Measurements from ENCODE around the gene GRB2.
"Not testable (repeated sequence)": the region's sequence is repeated elsewhere in the genome, so short reads cannot be mapped to it uniquely, and the experiment has no call there.

Gene GRB2

GRCh38 chr17:75405365-75406221 is at the start of gene GRB2:
GRB2 (minus strand) TSS chr17:75405678; CDS start chr17:75393628, 12,050 bp downstream.
- Histone ChIP-seq H3K27ac (ENCODE audit: low read depth, low read length) (peak within 1 kb of the TSS; percentile 92), H3K27me3 (ENCODE audit: control insufficient read depth in 5 of 5, insufficient read depth in 4 of 5, low read length in 5 of 5) (no peaks in the 10 kb centered on the region), H3K9me3 (ENCODE audit: control insufficient read depth in 5 of 5, low read length in 5 of 5) (no peaks in the 10 kb centered on the region), H3K4me3 (ENCODE audit: low read depth in 1 of 5, low read length in 5 of 5) (peak within 1 kb of the TSS; percentile 82 to 95 (median 95)), H3K36me3 (ENCODE audit: control insufficient read depth in 5 of 5, insufficient read depth in 5 of 5, low read length in 5 of 5) (no peaks in the 10 kb centered on the region), H3K9ac (ENCODE audit: low read length in 5 of 5) (peak within 1 kb of the TSS; percentile 84 to 97 (median 95)), H3K4me1 (ENCODE audit: control insufficient read depth in 5 of 5, insufficient read depth in 5 of 5, low read length in 5 of 5) (peaks cover 4 to 37% (median 31%) of the 10 kb centered on the region in 5 donors)

GRCh38 chr17:75454672-75455071 is 49.2 kb upstream of the GRB2 start:
- H3K27ac ChIP-seq (ENCODE audit: low read depth, low read length); H3K4me3 ChIP-seq (ENCODE audit: low read depth in 1 of 5, low read length in 5 of 5); H3K9ac ChIP-seq (ENCODE audit: low read length in 5 of 5); H3K27me3 ChIP-seq (ENCODE audit: control insufficient read depth in 5 of 5, insufficient read depth in 4 of 5, low read length in 5 of 5); H3K36me3 ChIP-seq (ENCODE audit: control insufficient read depth in 5 of 5, insufficient read depth in 5 of 5, low read length in 5 of 5); H3K9me3 ChIP-seq (ENCODE audit: control insufficient read depth in 5 of 5, low read length in 5 of 5): not testable (repeated sequence)
- H3K4me1 ChIP-seq (ENCODE audit: control insufficient read depth in 5 of 5, insufficient read depth in 5 of 5, low read length in 5 of 5): peaks cover 7 to 38% (median 34%) of the 10 kb centered on the region in 5 donors

GRCh38 chr17:75454193-75454592 is 48.7 kb upstream of the GRB2 start:
- Histone ChIP-seq H3K9me3 (ENCODE audit: control insufficient read depth in 5 of 5, low read length in 5 of 5) (no peaks in the 10 kb centered on the region), H3K27me3 (ENCODE audit: control insufficient read depth in 5 of 5, insufficient read depth in 4 of 5, low read length in 5 of 5) (no peaks in the 10 kb centered on the region), H3K4me3 (ENCODE audit: low read depth in 1 of 5, low read length in 5 of 5) (no peak overlapping the region), H3K36me3 (ENCODE audit: control insufficient read depth in 5 of 5, insufficient read depth in 5 of 5, low read length in 5 of 5) (no peaks in the 10 kb centered on the region), H3K9ac (ENCODE audit: low read length in 5 of 5) (no peak overlapping the region), H3K27ac (ENCODE audit: low read depth, low read length) (no peak overlapping the region), H3K4me1 (ENCODE audit: control insufficient read depth in 5 of 5, insufficient read depth in 5 of 5, low read length in 5 of 5) (peaks cover 5 to 33% (median 29%) of the 10 kb centered on the region in 5 donors)

GRCh38 chr17:75450270-75450669 is 44.8 kb upstream of the GRB2 start:
- H3K4me3 ChIP-seq (ENCODE audit: low read depth in 1 of 5, low read length in 5 of 5): no peak overlapping the region
- no peaks in the 10 kb centered on the region for H3K9me3 ChIP-seq (ENCODE audit: control insufficient read depth in 5 of 5, low read length in 5 of 5)
- no peak overlapping the region for H3K9ac ChIP-seq (ENCODE audit: low read length in 5 of 5)

GRCh38 chr17:75447951-75448856 is 42.7 kb upstream of the GRB2 start:
- no peaks in the 10 kb centered on the region for H3K36me3 ChIP-seq (ENCODE audit: control insufficient read depth in 5 of 5, insufficient read depth in 5 of 5, low read length in 5 of 5)
- H3K9me3 ChIP-seq (ENCODE audit: control insufficient read depth in 5 of 5, low read length in 5 of 5): no peaks in the 10 kb centered on the region
- peaks cover 0 to 7% (median 3%) of the 10 kb centered on the region in 5 donors for H3K4me1 ChIP-seq (ENCODE audit: control insufficient read depth in 5 of 5, insufficient read depth in 5 of 5, low read length in 5 of 5)
- H3K4me3 ChIP-seq (ENCODE audit: low read depth in 1 of 5, low read length in 5 of 5): no peak overlapping the region
- no peak overlapping the region for H3K27ac ChIP-seq (ENCODE audit: low read depth, low read length)
- H3K27me3 ChIP-seq (ENCODE audit: control insufficient read depth in 5 of 5, insufficient read depth in 4 of 5, low read length in 5 of 5): no peaks in the 10 kb centered on the region
- H3K9ac ChIP-seq (ENCODE audit: low read length in 5 of 5): peak overlapping the region in 1 of 5 donors; percentile 11

More at GRCh38 chr17:75450270-75450669, 44.8 kb upstream of the GRB2 start:
- no peaks in the 10 kb centered on the region for H3K27me3 ChIP-seq (ENCODE audit: control insufficient read depth in 5 of 5, insufficient read depth in 4 of 5, low read length in 5 of 5)
- no peak overlapping the region for H3K27ac ChIP-seq (ENCODE audit: low read depth, low read length)
- H3K4me1 ChIP-seq (ENCODE audit: control insufficient read depth in 5 of 5, insufficient read depth in 5 of 5, low read length in 5 of 5): peaks cover 0 to 2% (median 0%) of the 10 kb centered on the region in 5 donors
- H3K36me3 ChIP-seq (ENCODE audit: control insufficient read depth in 5 of 5, insufficient read depth in 5 of 5, low read length in 5 of 5): no peaks in the 10 kb centered on the region

GRCh38 chr17:75445896-75446295 is 40.4 kb upstream of the GRB2 start:
- not testable (repeated sequence) for H3K4me3 ChIP-seq (ENCODE audit: low read depth in 1 of 5, low read length in 5 of 5); H3K27me3 ChIP-seq (ENCODE audit: control insufficient read depth in 5 of 5, insufficient read depth in 4 of 5, low read length in 5 of 5); H3K9me3 ChIP-seq (ENCODE audit: control insufficient read depth in 5 of 5, low read length in 5 of 5); H3K36me3 ChIP-seq (ENCODE audit: control insufficient read depth in 5 of 5, insufficient read depth in 5 of 5, low read length in 5 of 5); H3K9ac ChIP-seq (ENCODE audit: low read length in 5 of 5); H3K27ac ChIP-seq (ENCODE audit: low read depth, low read length)
- peaks cover 0 to 16% (median 5%) of the 10 kb centered on the region in 5 donors for H3K4me1 ChIP-seq (ENCODE audit: control insufficient read depth in 5 of 5, insufficient read depth in 5 of 5, low read length in 5 of 5)

GRCh38 chr17:75445296-75445695 is 39.8 kb upstream of the GRB2 start:
- Histone ChIP-seq H3K9me3 (ENCODE audit: control insufficient read depth in 5 of 5, low read length in 5 of 5) (no peaks in the 10 kb centered on the region), H3K9ac (ENCODE audit: low read length in 5 of 5) (no peak overlapping the region), H3K27me3 (ENCODE audit: control insufficient read depth in 5 of 5, insufficient read depth in 4 of 5, low read length in 5 of 5) (no peaks in the 10 kb centered on the region), H3K4me3 (ENCODE audit: low read depth in 1 of 5, low read length in 5 of 5) (no peak overlapping the region), H3K36me3 (ENCODE audit: control insufficient read depth in 5 of 5, insufficient read depth in 5 of 5, low read length in 5 of 5) (no peaks in the 10 kb centered on the region), H3K27ac (ENCODE audit: low read depth, low read length) (no peak overlapping the region), H3K4me1 (ENCODE audit: control insufficient read depth in 5 of 5, insufficient read depth in 5 of 5, low read length in 5 of 5) (peaks cover 0 to 20% (median 5%) of the 10 kb centered on the region in 5 donors)

- Histone ChIP-seq H3K9ac (ENCODE audit: low read length in 5 of 5) (peak overlapping the region in 1 of 5 donors; percentile 20), H3K4me3 (ENCODE audit: low read depth in 1 of 5, low read length in 5 of 5) (no peak overlapping the region), H3K4me1 (ENCODE audit: control insufficient read depth in 5 of 5, insufficient read depth in 5 of 5, low read length in 5 of 5) (peaks cover 0 to 20% (median 5%) of the 10 kb centered on the region in 5 donors), H3K27me3 (ENCODE audit: control insufficient read depth in 5 of 5, insufficient read depth in 4 of 5, low read length in 5 of 5) (no peaks in the 10 kb centered on the region), H3K27ac (ENCODE audit: low read depth, low read length) (no peak overlapping the region), H3K9me3 (ENCODE audit: control insufficient read depth in 5 of 5, low read length in 5 of 5) (no peaks in the 10 kb centered on the region), H3K36me3 (ENCODE audit: control insufficient read depth in 5 of 5, insufficient read depth in 5 of 5, low read length in 5 of 5) (no peaks in the 10 kb centered on the region)
Measured at GRCh38 chr17:75442168-75443103, 37.0 kb upstream of the GRB2 start.

- no peak overlapping the region for H3K9ac ChIP-seq (ENCODE audit: low read length in 5 of 5)
- no peaks in the 10 kb centered on the region for H3K27me3 ChIP-seq (ENCODE audit: control insufficient read depth in 5 of 5, insufficient read depth in 4 of 5, low read length in 5 of 5)
- no peaks in the 10 kb centered on the region for H3K9me3 ChIP-seq (ENCODE audit: control insufficient read depth in 5 of 5, low read length in 5 of 5)
- H3K4me1 ChIP-seq (ENCODE audit: control insufficient read depth in 5 of 5, insufficient read depth in 5 of 5, low read length in 5 of 5): peaks cover 4 to 22% (median 7%) of the 10 kb centered on the region in 5 donors
- no peaks in the 10 kb centered on the region for H3K36me3 ChIP-seq (ENCODE audit: control insufficient read depth in 5 of 5, insufficient read depth in 5 of 5, low read length in 5 of 5)
- no peak overlapping the region for H3K4me3 ChIP-seq (ENCODE audit: low read depth in 1 of 5, low read length in 5 of 5)
- H3K27ac ChIP-seq (ENCODE audit: low read depth, low read length): no peak overlapping the region
Measured at GRCh38 chr17:75440738-75441448, 35.4 kb upstream of the GRB2 start.
